GM12873 (cell line): ENCODE measurements around the gene PFDN5.

Experiments used
- TF ChIP-seq, protein P1 (sequence below): IDR thresholded peaks from 2 replicates; pipeline ENCODE4 v1.5.1; 2012; ENCODE audit warnings: low read depth, mild to moderate bottlenecking, moderate library complexity, low read length, control low read depth; ENCODE audit not compliant: insufficient read depth; ENCODE audit errors: missing control alignments

PFDN5 gene

DNA sequence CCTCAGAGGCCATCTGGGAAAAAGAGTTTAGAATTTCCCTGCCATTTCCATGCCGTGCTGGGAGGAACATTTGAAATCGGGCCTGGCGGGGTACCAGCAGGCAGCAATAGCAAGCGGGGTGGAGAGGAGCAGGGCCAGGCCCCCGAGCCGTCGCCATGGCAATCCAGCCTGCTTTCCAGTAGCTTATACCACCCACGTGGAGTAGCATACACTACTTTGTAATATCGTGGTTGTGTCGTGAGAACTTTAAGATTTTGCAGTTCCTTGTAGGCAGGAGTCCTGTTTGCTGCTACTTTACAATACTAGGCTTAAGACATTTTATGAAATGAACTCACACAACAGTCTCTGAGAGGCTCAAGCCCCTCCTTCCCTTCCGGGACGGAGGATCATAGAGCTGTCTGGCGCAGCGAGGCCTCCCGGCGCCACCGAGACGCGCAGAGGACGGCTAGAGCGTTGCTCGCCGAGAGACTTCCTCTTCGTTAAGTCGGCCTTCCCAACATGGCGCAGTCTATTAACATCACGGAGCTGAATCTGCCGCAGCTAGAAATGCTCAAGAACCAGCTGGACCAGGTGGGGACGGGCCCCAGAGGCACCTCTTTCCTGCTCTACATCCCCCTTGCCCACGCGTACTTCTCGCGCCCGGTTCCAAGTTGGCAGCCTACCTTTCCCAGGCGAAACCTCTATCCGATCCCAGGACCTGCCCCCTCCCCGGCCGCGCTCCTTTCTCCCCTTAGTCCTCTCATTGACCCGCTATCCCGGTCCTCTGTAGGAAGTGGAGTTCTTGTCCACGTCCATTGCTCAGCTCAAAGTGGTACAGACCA is at the start of gene PFDN5:
PFDN5 (plus strand) TSS at position 473 of the 821 bp plus-strand sequence; CDS start at position 499, 26 bp downstream.
- TF ChIP-seq, protein P1, sequence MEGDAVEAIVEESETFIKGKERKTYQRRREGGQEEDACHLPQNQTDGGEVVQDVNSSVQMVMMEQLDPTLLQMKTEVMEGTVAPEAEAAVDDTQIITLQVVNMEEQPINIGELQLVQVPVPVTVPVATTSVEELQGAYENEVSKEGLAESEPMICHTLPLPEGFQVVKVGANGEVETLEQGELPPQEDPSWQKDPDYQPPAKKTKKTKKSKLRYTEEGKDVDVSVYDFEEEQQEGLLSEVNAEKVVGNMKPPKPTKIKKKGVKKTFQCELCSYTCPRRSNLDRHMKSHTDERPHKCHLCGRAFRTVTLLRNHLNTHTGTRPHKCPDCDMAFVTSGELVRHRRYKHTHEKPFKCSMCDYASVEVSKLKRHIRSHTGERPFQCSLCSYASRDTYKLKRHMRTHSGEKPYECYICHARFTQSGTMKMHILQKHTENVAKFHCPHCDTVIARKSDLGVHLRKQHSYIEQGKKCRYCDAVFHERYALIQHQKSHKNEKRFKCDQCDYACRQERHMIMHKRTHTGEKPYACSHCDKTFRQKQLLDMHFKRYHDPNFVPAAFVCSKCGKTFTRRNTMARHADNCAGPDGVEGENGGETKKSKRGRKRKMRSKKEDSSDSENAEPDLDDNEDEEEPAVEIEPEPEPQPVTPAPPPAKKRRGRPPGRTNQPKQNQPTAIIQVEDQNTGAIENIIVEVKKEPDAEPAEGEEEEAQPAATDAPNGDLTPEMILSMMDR: no peak

DNA sequence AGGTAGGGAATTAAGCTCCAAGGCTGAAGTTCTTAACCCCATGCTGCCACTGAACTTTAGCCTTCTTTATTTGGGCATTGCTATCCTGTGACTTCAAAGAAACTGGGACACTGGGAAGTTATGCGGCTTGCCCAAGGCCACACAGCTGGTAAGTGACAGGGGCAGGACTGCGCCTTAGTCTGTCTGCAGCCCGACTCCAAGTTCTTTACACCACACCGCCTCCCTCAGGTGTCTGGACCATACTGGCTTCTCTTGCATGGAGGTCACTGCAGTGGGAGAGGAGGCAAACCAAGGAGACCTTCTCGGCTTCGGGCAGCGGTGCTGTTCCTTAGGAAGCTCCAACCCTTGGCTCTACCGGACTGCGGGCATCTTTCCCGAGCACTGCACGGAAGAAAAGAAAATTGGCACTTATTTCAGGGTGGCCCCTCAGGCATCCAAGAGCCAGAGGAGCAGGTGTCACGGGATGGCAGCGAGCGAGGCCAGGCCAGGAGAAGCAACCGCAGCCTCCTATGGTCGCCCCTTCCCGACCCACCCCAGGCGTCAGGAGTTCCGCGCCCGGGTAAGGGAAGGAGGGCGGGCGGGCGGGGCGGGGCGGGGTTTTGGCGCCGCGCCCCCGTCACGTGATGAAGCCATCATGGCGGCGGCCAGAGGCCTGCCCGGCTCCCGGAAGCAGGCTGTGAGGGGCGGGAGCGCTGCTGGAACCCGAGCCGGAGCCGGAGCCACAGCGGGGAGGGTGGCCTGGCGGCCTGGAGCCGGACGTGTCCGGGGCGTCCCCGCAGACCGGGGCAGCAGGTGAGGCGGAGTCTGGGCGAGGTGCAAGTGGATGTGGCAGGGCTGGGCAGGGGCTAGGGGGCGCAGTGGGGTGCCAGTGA is 43.6 kb upstream of the PFDN5 start:
- TF ChIP-seq, protein P1: peak; percentile 55

DNA sequence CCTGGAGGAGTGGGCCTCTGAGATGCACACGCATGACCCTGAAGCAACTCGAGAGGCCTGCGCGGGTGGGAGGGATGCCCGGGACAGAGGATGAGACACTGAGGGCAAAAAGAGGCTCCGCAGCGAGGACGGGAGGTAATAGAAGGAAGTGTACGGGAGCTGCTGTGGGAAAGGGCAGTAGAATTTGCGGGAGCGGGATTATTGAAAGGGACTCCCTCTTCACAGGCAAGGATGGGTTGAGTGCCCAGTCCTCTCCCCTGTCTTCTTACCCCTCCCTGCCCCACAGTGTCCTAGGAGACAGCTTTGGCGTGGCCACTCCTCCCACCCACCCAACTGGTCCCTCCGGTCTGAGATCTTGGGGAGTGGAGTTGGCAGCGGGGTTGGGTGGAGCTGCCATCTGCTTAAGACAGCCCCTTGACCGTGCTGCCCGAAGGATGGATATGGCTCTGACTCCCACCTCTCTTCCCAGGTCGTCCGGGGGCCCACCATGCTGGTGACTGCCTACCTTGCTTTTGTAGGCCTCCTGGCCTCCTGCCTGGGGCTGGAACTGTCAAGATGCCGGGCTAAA is 42.9 kb upstream of the PFDN5 start:
- TF ChIP-seq, protein P1: no peak

DNA sequence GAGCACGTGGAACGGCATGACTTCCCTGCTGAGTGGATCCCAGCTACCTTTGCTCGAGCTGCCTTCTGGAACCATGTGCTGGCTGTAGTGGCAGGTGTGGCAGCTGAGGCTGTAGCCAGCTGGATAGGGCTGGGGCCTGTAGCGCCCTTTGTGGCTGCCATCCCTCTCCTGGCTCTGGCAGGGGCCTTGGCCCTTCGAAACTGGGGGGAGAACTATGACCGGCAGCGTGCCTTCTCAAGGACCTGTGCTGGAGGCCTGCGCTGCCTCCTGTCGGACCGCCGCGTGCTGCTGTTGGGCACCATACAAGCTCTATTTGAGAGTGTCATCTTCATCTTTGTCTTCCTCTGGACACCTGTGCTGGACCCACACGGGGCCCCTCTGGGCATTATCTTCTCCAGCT is 42.0 kb upstream of the PFDN5 start:
- TF ChIP-seq, protein P1: no peak

DNA sequence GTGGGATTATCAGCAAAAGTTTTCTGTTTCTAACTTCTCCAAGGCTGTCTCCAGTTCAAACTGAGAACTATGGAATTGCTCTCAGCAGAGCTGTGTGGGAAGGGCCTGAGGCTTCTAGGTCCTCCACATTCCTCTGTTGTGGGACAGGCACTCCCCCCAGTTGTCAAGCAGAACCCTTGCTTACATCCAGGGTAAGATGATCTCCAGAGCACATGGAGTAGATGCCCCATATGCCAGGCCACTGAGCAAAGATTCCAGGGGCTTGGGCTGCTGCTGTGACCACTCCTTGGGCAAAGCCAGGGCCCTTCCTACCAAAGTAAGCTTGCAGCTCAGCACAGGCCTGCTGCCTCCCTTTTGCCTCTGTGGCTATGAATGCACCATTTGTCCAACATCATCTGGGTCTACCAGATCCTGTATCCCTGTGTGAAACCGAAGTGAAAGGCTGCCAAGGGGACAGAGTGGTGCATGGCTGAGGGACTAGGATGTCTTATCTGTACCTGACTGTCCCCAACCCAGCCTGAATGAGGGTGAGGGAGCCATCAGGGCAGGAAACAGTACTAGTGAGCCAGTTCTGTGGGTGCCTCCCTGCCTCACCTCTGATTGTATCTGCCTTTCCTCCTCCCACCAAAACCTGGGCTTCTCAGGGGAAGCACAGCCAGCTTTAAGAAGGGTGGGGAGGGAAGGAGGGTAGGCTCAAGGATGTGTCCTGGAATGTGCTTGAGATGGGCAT is 40.4 kb upstream of the PFDN5 start:
- TF ChIP-seq, protein P1: no peak

DNA sequence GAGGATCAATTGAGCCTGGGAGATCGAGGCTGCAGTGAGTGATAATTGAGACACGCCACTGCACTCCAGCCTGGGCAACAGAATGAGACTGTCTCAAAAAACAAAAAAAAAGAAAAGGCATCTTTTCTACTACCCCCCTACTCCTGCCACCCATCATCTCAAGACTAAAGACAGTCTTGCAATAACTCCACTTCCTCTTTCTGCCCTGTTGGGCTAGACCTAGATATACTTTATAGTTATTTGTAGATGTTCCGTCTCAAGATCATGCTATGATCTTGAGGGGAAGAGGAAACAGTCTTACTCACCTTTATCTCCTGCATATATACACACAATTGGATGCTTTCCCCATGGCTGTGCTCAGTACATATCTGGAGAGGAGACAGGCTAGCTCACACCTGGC is 39.3 kb upstream of the PFDN5 start:
- TF ChIP-seq, protein P1: no peak
